H1 (cell line): ENCODE measurements around the gene TMEM108. TPM values are rescaled to one million over a fixed set of nuclear protein-coding genes. Genes with fewer than 3 reads are reported as not detected.

ENCODE experiments used
- CBX5 ChIP-seq: fragments of 300-800, 300-1000 bp; sonication (generic); IDR thresholded peaks from 2 replicates; pipeline ENCODE4 v1.7.1; 2016; ENCODE audit warnings: antibody characterized with exemption, low read length, low read depth
- CHD7 ChIP-seq: fragments of 300-600 bp; sonication (generic); IDR thresholded peaks from 2 replicates; pipeline ENCODE4 v1.7.1; 2012; ENCODE audit warnings: low read length, moderate library complexity, mild to moderate bottlenecking, inconsistent platforms; ENCODE audit not compliant: insufficient replicate concordance
- CTBP2 ChIP-seq: IDR thresholded peaks from 2 replicates; pipeline ENCODE4 v1.7.0; 2011; ENCODE audit warnings: borderline replicate concordance, mild to moderate bottlenecking, moderate library complexity, mixed read lengths, low read length; ENCODE audit not compliant: insufficient read depth, insufficient read length
- EZH2 ChIP-seq: fragments of 200-600 bp; sonication (generic); IDR thresholded peaks from 2 replicates; pipeline ENCODE4 v1.7.1; 2012; ENCODE audit warnings: low read depth, mild to moderate bottlenecking, moderate library complexity, low read length, inconsistent platforms; ENCODE audit not compliant: severe bottlenecking
- GABPA ChIP-seq: IDR thresholded peaks from 2 replicates; pipeline ENCODE4 v1.6.1; 2011; ENCODE audit warnings: mild to moderate bottlenecking, low read length, moderate library complexity, borderline replicate concordance; ENCODE audit not compliant: insufficient read depth
- HDAC2 ChIP-seq, 2 experiments: fragments of 300-600 bp in 1 of 2; sonication (generic) in 1 of 2; IDR thresholded peaks; 2 replicates each; pipeline ENCODE4 v1.6.1; 2011 to 2012; ENCODE audit warnings: low read depth in 2 of 2, low read length in 2 of 2, mild to moderate bottlenecking in 2 of 2, moderate library complexity in 2 of 2, borderline replicate concordance in 1 of 2, inconsistent platforms in 1 of 2
- JUN ChIP-seq: IDR thresholded peaks from 2 replicates; pipeline ENCODE4 v1.6.1; 2011; ENCODE audit warnings: low read depth, mild to moderate bottlenecking, improper control_type of control experiment, low read length
- KDM4A ChIP-seq: IDR thresholded peaks from one replicate; pipeline ENCODE4 v1.7.1; 2012; ENCODE audit warnings: low read depth, mild to moderate bottlenecking, moderate library complexity, low read length, inconsistent platforms; ENCODE audit not compliant: severe bottlenecking
- POU5F1 ChIP-seq: IDR thresholded peaks from 2 replicates; pipeline ENCODE4 v1.6.1; 2011; ENCODE audit warnings: low read depth, mild to moderate bottlenecking, low read length, moderate library complexity
- RNF2 ChIP-seq: fragments of 200-900, 300-1000 bp; sonication (generic); IDR thresholded peaks from 2 replicates; pipeline ENCODE4 v1.7.1; 2016; ENCODE audit warnings: borderline replicate concordance, low read depth, mild to moderate bottlenecking, antibody characterized with exemption, low read length; ENCODE audit not compliant: poor library complexity, severe bottlenecking; ENCODE audit errors: missing control alignments
- TAF1 ChIP-seq: IDR thresholded peaks from 2 replicates; pipeline ENCODE4 v1.6.1; 2011; ENCODE audit warnings: mild to moderate bottlenecking, low read depth, low read length
- polyA plus RNA-seq, 7 experiments: library from polyadenylated mRNA; depleted of rRNA in 3 of 7; stranded (reverse) in 5 of 7; unstranded in 2 of 7; fragments of >200 nt in 5 of 7; fragments of 200-250 nt in 2 of 7; gene quantifications; 1 replicate in 5 of 7; 2 replicates in 1 of 7; 4 replicates in 1 of 7; pipeline versions ENCODE4 v1.2.1 to v1.2.3, GENCODE V29; 2011 to 2013; ENCODE audit warnings: missing spikeins in 2 of 7, mixed read lengths in 2 of 7
- total RNA-seq: library from RNA; stranded (reverse); fragmentation: NEBNext Ultra II Directional; extraction: Animal tissue kit (Norgen Biotek cat#: 25700); gene quantifications from 2 replicates; pipeline ENCODE4 v1.2.1, GENCODE V29; 2021

Gene TMEM108
- total and polyA plus RNA-seq, 2 of the 8 experiments (the other 6 are each of a cell fraction or from before 2014, with no cell fraction given) = 14.3 to 16.2 TPM

GRCh38 chr3:133328373-133328772, 290.2 kb downstream of the TMEM108 start (continued):
- no peak for TF ChIP-seq CHD7
- no peak for TF ChIP-seq CTBP2
- no peak for TF ChIP-seq JUN
- TF ChIP-seq POU5F1 = no peak
- no peak for TF ChIP-seq GABPA
- no peak for TF ChIP-seq KDM4A
- no peak for TF ChIP-seq RNF2
- no peak for TF ChIP-seq EZH2
- no peak for TF ChIP-seq TAF1
- no peak for TF ChIP-seq HDAC2 (IDR thresholded peaks at IDR 0.05; ENCODE audit: borderline replicate concordance in 1 of 2, low read depth in 2 of 2, low read length in 2 of 2)
- TF ChIP-seq CBX5 = no peak
